ENCODE data around the gene FOXJ1.

DNA sequence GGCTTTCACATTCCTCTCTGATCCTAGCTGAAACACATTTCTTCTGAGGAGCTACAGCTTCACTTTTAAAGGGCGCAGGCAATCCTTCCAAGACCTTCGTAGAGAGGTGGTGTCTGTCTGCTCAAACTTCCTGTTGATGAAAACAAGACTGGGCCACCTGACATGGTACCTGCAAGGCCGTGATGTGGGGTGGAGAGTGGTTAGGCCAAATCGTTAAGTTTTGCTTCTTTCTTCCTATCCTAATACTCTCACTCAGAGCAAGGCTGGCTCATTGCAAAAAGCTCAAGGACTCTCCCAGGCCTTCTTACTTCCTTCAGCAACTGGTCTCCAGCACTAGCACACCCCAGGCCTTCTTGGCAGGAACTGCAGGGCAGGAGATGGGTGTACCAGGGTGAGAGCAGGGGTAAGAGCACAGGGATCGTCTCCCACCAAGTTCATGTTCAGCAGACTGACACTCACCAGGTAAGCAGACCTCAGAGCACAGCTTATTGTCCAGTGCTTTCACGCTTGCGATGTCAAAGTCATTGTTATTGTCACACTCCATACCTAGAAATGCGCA lies 10.9 kb upstream of the FOXJ1 start:
- no peak for TF ChIP-seq ELF4 (IDR thresholded peaks at IDR 0.05)
- TF ChIP-seq FOXM1 (IDR thresholded peaks at IDR 0.05; ENCODE audit: borderline replicate concordance): no peak
- TF ChIP-seq LEF1 (IDR thresholded peaks at IDR 0.05; ENCODE audit: borderline replicate concordance): no peak
- no peak for TF ChIP-seq SP1 (IDR thresholded peaks at IDR 0.05)
- TF ChIP-seq TARDBP (IDR thresholded peaks at IDR 0.05): no peak
- no peak for TF ChIP-seq ZNF384 (IDR thresholded peaks at IDR 0.05)
- TF ChIP-seq FOXK2 (IDR thresholded peaks at IDR 0.05): no peak
- TF ChIP-seq NFRKB (IDR thresholded peaks at IDR 0.05): no peak
- no peak for TF ChIP-seq L3MBTL2 (conservative IDR thresholded peaks at IDR 0.05)
- no peak for TF ChIP-seq HDGF (IDR thresholded peaks at IDR 0.05; ENCODE audit: borderline replicate concordance)

All from HEK293T (cell line).